ENCODE results near the gene UQCC2.

- TF ChIP-seq CTCF (IDR thresholded peaks at IDR 0.05) (peak in 1 of 6 experiments; percentile 9), POLR2A (IDR thresholded peaks at IDR 0.05) (no peak)
Measured at GRCh38 chr6:33751771-33752645, 40.5 kb upstream of the UQCC2 start.
